H1 (cell line): ENCODE results near the gene REPS1. TPM values are rescaled to one million over a fixed set of nuclear protein-coding genes. Genes with fewer than 3 reads are reported as not detected.

Source experiments
- CTCF ChIA-PET: fragments of 300-600 bp; sonication (Branson Sonifier 250); formaldehyde crosslinking; loops from one replicate; lab custom pipeline; 2021; ENCODE audit not compliant: partially characterized antibody; lab: Charles Lee
- POLR2A ChIA-PET: fragments of 300-600 bp; sonication (Branson Sonifier 250); formaldehyde crosslinking; loops from one replicate; lab custom pipeline; 2021; ENCODE audit warnings: inconsistent platforms; ENCODE audit not compliant: partially characterized antibody; lab: Charles Lee
- DNase-seq, 2 experiments: peaks; one replicate each; pipeline versions ENCODE4 v3.0.0 to v3.0.0-alpha.2; 2010 to 2022; ENCODE audit warnings: low spot score in 2 of 2, low read depth in 1 of 2, mixed read lengths in 1 of 2
- FAIRE-seq: peaks from 2 replicates; lab custom pipeline; 2011; peaks lifted over from hg19 to GRCh38; lab: Jason Lieb, UNC
- H2AFZ ChIP-seq: 2 replicates; pipeline ENCODE4 v1.8.1; 2012; ENCODE audit warnings: low read length, inconsistent platforms
- H2AK5ac ChIP-seq: 2 replicates; pipeline ENCODE4 v1.6.1; 2013; ENCODE audit warnings: low read depth, low read length
- H2BK120ac ChIP-seq: replicated peaks from 2 replicates; pipeline ENCODE3; 2013; ENCODE audit warnings: low read depth, low read length, inconsistent platforms
- H2BK12ac ChIP-seq: 2 replicates; pipeline ENCODE4 v1.6.1; 2013; ENCODE audit warnings: low read depth, low read length
- H2BK15ac ChIP-seq: 2 replicates; pipeline ENCODE4 v1.6.1; 2013; ENCODE audit warnings: low read length
- H2BK20ac ChIP-seq: 2 replicates; pipeline ENCODE4 v1.6.1; 2013; ENCODE audit warnings: low read length
- H2BK5ac ChIP-seq: 2 replicates; pipeline ENCODE4 v1.6.1; 2013; ENCODE audit warnings: low read depth, low read length
- H3K14ac ChIP-seq: 2 replicates; pipeline ENCODE4 v1.6.1; 2013; ENCODE audit warnings: inconsistent platforms; ENCODE audit not compliant: insufficient read length
- H3K18ac ChIP-seq: 2 replicates; pipeline ENCODE4 v1.6.1; 2013; ENCODE audit warnings: low read length; ENCODE audit errors: extremely low read depth
- H3K23ac ChIP-seq: 2 replicates; pipeline ENCODE4 v1.6.1; 2013; ENCODE audit warnings: inconsistent platforms; ENCODE audit not compliant: insufficient read length
- H3K23me2 ChIP-seq: 2 replicates; pipeline ENCODE4 v1.6.1; 2013; ENCODE audit warnings: low read depth, low read length
- H3K27ac ChIP-seq: 2 replicates; pipeline ENCODE4 v1.6.1; 2011; ENCODE audit warnings: low read depth, low read length, inconsistent platforms
- H3K27me3 ChIP-seq, 4 experiments: replicated peaks in 1 of 4; 1 replicate in 1 of 4; 2 replicates in 3 of 4; pipeline versions ENCODE4 v1.6.1 to v1.8.1; 2011 to 2013; ENCODE audit warnings: low read length in 3 of 4, mild to moderate bottlenecking in 3 of 4, inconsistent platforms in 2 of 4, mixed read lengths in 2 of 4, moderate library complexity in 1 of 4; ENCODE audit not compliant: control insufficient read depth in 3 of 4, insufficient read depth in 3 of 4; ENCODE audit errors: extremely low read depth in 1 of 4
- H3K36me3 ChIP-seq, 4 experiments: 2 replicates each; pipeline versions ENCODE4 v1.6.1 to v1.8.1; 2011 to 2013; ENCODE audit warnings: mild to moderate bottlenecking in 4 of 4, low read length in 3 of 4, moderate library complexity in 2 of 4, control low read depth in 1 of 4, inconsistent platforms in 1 of 4; ENCODE audit not compliant: insufficient read depth in 4 of 4, control insufficient read depth in 2 of 4
- H3K4ac ChIP-seq: replicated peaks from 2 replicates; pipeline ENCODE3; 2013; ENCODE audit warnings: low read length, low read depth, mixed read lengths, inconsistent platforms; ENCODE audit not compliant: insufficient read length
- H3K4me1 ChIP-seq, 4 experiments: replicated peaks in 1 of 4; 1 replicate in 1 of 4; 2 replicates in 3 of 4; pipeline versions ENCODE4 v1.6.1 to v1.8.1; 2011 to 2013; ENCODE audit warnings: low read length in 3 of 4, inconsistent platforms in 2 of 4, mixed read lengths in 1 of 4; ENCODE audit not compliant: insufficient read depth in 4 of 4, control insufficient read depth in 3 of 4
- H3K4me2 ChIP-seq, 2 experiments: 2 replicates each; pipeline versions ENCODE4 v1.6.1 to v1.8.1; 2011 to 2013; ENCODE audit warnings: low read depth in 2 of 2, low read length in 2 of 2, control low read depth in 1 of 2, inconsistent platforms in 1 of 2, mild to moderate bottlenecking in 1 of 2; ENCODE audit not compliant: insufficient read depth in 1 of 2
- H3K4me3 ChIP-seq, 4 experiments: fragments of 200-600, 300-600 bp in 1 of 4; sonication (generic), shearing (Covaris generic), sonication (Bioruptor Twin) in 1 of 4; 2 replicates each; pipeline versions ENCODE4 v1.5.1 to v1.8.1; 2011 to 2016; ENCODE audit warnings: low read length in 4 of 4, low read depth in 3 of 4, control low read depth in 2 of 4, inconsistent platforms in 2 of 4, mild to moderate bottlenecking in 2 of 4, mixed read lengths in 1 of 4, moderate library complexity in 1 of 4; ENCODE audit not compliant: insufficient read depth in 2 of 4; ENCODE audit errors: extremely low read depth in 1 of 4
- H3K56ac ChIP-seq: replicated peaks from 2 replicates; pipeline ENCODE3; 2013; ENCODE audit warnings: low read depth, mild to moderate bottlenecking, mixed read lengths, low read length, inconsistent platforms; ENCODE audit not compliant: insufficient read length
- H3K79me1 ChIP-seq: 2 replicates; pipeline ENCODE4 v1.6.1; 2013; ENCODE audit warnings: low read depth, low read length, control low read depth
- H3K79me2 ChIP-seq, 2 experiments: 2 replicates each; pipeline versions ENCODE4 v1.6.1 to v1.8.1; 2012 to 2013; ENCODE audit warnings: low read length in 2 of 2, mild to moderate bottlenecking in 2 of 2, inconsistent platforms in 1 of 2; ENCODE audit not compliant: insufficient read depth in 2 of 2, control insufficient read depth in 1 of 2
- H3K9ac ChIP-seq, 4 experiments: replicated peaks in 1 of 4; 1 replicate in 1 of 4; 2 replicates in 3 of 4; pipeline versions ENCODE4 v1.6.1 to v1.8.1; 2011 to 2013; ENCODE audit warnings: low read depth in 3 of 4, low read length in 3 of 4, control low read depth in 2 of 4, mild to moderate bottlenecking in 2 of 4, moderate library complexity in 2 of 4, inconsistent platforms in 1 of 4; ENCODE audit errors: extremely low read depth in 1 of 4
- H3K9me3 ChIP-seq, 2 experiments: 2 replicates each; pipeline versions ENCODE4 v1.6.1 to v1.8.1; 2012 to 2013; ENCODE audit warnings: mild to moderate bottlenecking in 2 of 2, moderate library complexity in 2 of 2, control low read depth in 1 of 2, inconsistent platforms in 1 of 2, low read depth in 1 of 2, low read length in 1 of 2, mixed read lengths in 1 of 2; ENCODE audit not compliant: insufficient read depth in 2 of 2
- H4K20me1 ChIP-seq, 2 experiments: replicated peaks in 1 of 2; 2 replicates each; pipeline versions ENCODE3 to v1.8.1; 2011 to 2013; ENCODE audit warnings: inconsistent platforms in 2 of 2, low read length in 2 of 2, mild to moderate bottlenecking in 1 of 2; ENCODE audit not compliant: insufficient read depth in 2 of 2, control insufficient read depth in 1 of 2
- H4K5ac ChIP-seq: 2 replicates; pipeline ENCODE4 v1.6.1; 2013; ENCODE audit warnings: low read length, low read depth, mixed read lengths, inconsistent platforms; ENCODE audit not compliant: insufficient read length
- H4K8ac ChIP-seq: 2 replicates; pipeline ENCODE4 v1.8.0; 2013; ENCODE audit warnings: mild to moderate bottlenecking, moderate library complexity, low read length, inconsistent platforms; ENCODE audit not compliant: insufficient read depth; ENCODE audit errors: extremely low read depth
- H4K91ac ChIP-seq: replicated peaks from 2 replicates; pipeline ENCODE3; 2013; ENCODE audit warnings: low read length, mixed read lengths, inconsistent platforms; ENCODE audit not compliant: insufficient read length
- ASH2L ChIP-seq: fragments of 200-600, 300-600 bp; sonication (generic); IDR thresholded peaks from one replicate; pipeline ENCODE4 v1.7.1; 2017; ENCODE audit warnings: low read length
- CHD1 ChIP-seq: IDR thresholded peaks from 2 replicates; pipeline ENCODE4 v1.6.1; 2012; ENCODE audit warnings: low read depth, low read length, improper control_type of control experiment
- CHD2 ChIP-seq: IDR thresholded peaks from 2 replicates; pipeline ENCODE4 v1.6.1; 2012; ENCODE audit warnings: low read length, improper control_type of control experiment
- CTCF ChIP-seq, 3 experiments: IDR thresholded peaks; 1 replicate in 2 of 3; 2 replicates in 1 of 3; pipeline versions ENCODE4 v1.5.1 to v1.6.1; 2011; ENCODE audit warnings: low read length in 3 of 3, mild to moderate bottlenecking in 3 of 3, inconsistent platforms in 2 of 3, low read depth in 1 of 3, moderate library complexity in 1 of 3; ENCODE audit not compliant: insufficient read depth in 1 of 3; ENCODE audit errors: control extremely low read depth in 1 of 3
- EZH2 ChIP-seq: fragments of 200-600 bp; sonication (generic); IDR thresholded peaks from 2 replicates; pipeline ENCODE4 v1.7.1; 2012; ENCODE audit warnings: low read depth, mild to moderate bottlenecking, moderate library complexity, low read length, inconsistent platforms; ENCODE audit not compliant: severe bottlenecking
- FOSL1 ChIP-seq: IDR thresholded peaks from 2 replicates; pipeline ENCODE4 v1.6.1; 2011; ENCODE audit warnings: mild to moderate bottlenecking, low read depth, low read length, moderate library complexity; ENCODE audit not compliant: insufficient read depth
- KDM1A ChIP-seq: fragments of 200-600, 300-600 bp; sonication (generic); IDR thresholded peaks from 2 replicates; pipeline ENCODE4 v1.7.1; 2016; ENCODE audit warnings: mild to moderate bottlenecking, low read length, borderline replicate concordance
- RAD21 ChIP-seq, 2 experiments: IDR thresholded peaks in 1 of 2; conservative IDR thresholded peaks in 1 of 2; 2 replicates each; pipeline ENCODE4 v1.6.1; 2011; ENCODE audit warnings: low read depth in 2 of 2, low read length in 2 of 2, improper control_type of control experiment in 1 of 2, inconsistent platforms in 1 of 2, mild to moderate bottlenecking in 1 of 2, moderate library complexity in 1 of 2
- SP1 ChIP-seq: IDR thresholded peaks from 2 replicates; pipeline ENCODE4 v1.6.1; 2011; ENCODE audit warnings: low read depth, low read length
- SP4 ChIP-seq: IDR thresholded peaks from 2 replicates; pipeline ENCODE4 v1.6.1; 2012; ENCODE audit warnings: low read length, inconsistent platforms
- TAF7 ChIP-seq: optimal IDR thresholded peaks from 2 replicates; pipeline ENCODE3; 2011; ENCODE audit warnings: low read depth, mild to moderate bottlenecking, inconsistent platforms, low read length, moderate library complexity, borderline replicate concordance
- WGBS, 2 experiments: shearing (Covaris generic) in 1 of 2; methylation state at CpG; one replicate each; pipeline versions ENCODE4 v1.1.6 to v1.1.7; 2013 to 2015; ENCODE audit warnings: low lambda C conversion rate in 2 of 2, mixed read lengths in 2 of 2, inconsistent platforms in 1 of 2, low coverage in 1 of 2, missing lambda C conversion rate in 1 of 2; ENCODE audit not compliant: insufficient replicate concordance in 2 of 2, insufficient coverage in 1 of 2, insufficient read length in 1 of 2; ENCODE audit errors: extremely low coverage in 1 of 2, missing lambda C conversion rate in 1 of 2; 5-methylcytosine and 5-hydroxymethylcytosine counted together
- polyA plus RNA-seq, 7 experiments: library from polyadenylated mRNA; depleted of rRNA in 3 of 7; stranded (reverse) in 5 of 7; unstranded in 2 of 7; fragments of >200 nt in 5 of 7; fragments of 200-250 nt in 2 of 7; gene quantifications; 1 replicate in 5 of 7; 2 replicates in 1 of 7; 4 replicates in 1 of 7; pipeline versions ENCODE4 v1.2.1 to v1.2.3, GENCODE V29; 2011 to 2013; ENCODE audit warnings: missing spikeins in 2 of 7, mixed read lengths in 2 of 7
- total RNA-seq: library from RNA; stranded (reverse); fragmentation: NEBNext Ultra II Directional; extraction: Animal tissue kit (Norgen Biotek cat#: 25700); gene quantifications from 2 replicates; pipeline ENCODE4 v1.2.1, GENCODE V29; 2021

REPS1 gene
- total and polyA plus RNA-seq, 2 of the 8 experiments (the other 6 are each of a cell fraction or from before 2014, with no cell fraction given): 52.1 to 68.9 TPM

- peaks cover 0 to 4% (median 1%) of the 10 kb centered on the region in 4 experiments; a peak in 2 of 7 replicates for H3K4me1 ChIP-seq
- no peak overlapping the region for H3K14ac ChIP-seq
- H3K23me2 ChIP-seq: no peaks in the 10 kb centered on the region
- no peak overlapping the region for H3K56ac ChIP-seq
- H3K4me3 ChIP-seq: no peak overlapping the region
- H4K91ac ChIP-seq: no peak overlapping the region
- H2AK5ac ChIP-seq: no peak overlapping the region
- WGBS, 2 experiments: 89% methylated on average over 1 of the region's 1 CpG; no CpG with 5 or more reads in 1 of the 2 experiments
- no peaks in the 10 kb centered on the region for H3K9me3 ChIP-seq
- POLR2A ChIA-PET: interaction anchor here (1.1 kb wide), 1 partner anchor 8 kb away, joined by 3 read pairs; no protein-coding TSS in a partner anchor
- H2BK12ac ChIP-seq: no peak overlapping the region
- H3K4ac ChIP-seq: no peak overlapping the region
- H2BK20ac ChIP-seq: no peak overlapping the region
- H3K23ac ChIP-seq: no peak overlapping the region
- H2BK5ac ChIP-seq: no peak overlapping the region
- H2BK120ac ChIP-seq: no peak overlapping the region
- H4K20me1 ChIP-seq: peaks cover 10 to 11% of the 10 kb centered on the region in 2 experiments
- no peak overlapping the region for H3K18ac ChIP-seq
- no peak overlapping the region for H2AFZ ChIP-seq
- H4K8ac ChIP-seq: no peak overlapping the region
- DNase-seq (no peak), FAIRE-seq (no peak)
- no peak overlapping the region for H3K9ac ChIP-seq
- H4K5ac ChIP-seq: no peak overlapping the region
- H3K27me3 ChIP-seq: no peaks in the 10 kb centered on the region
- H2BK15ac ChIP-seq: no peak overlapping the region
- peaks cover 2% of the 10 kb centered on the region; the same call in 1 of the 2 replicates for H3K79me1 ChIP-seq
- CTCF ChIA-PET: interaction anchor here (0.9 kb wide), 1 partner anchor 74 kb away, joined by 3 read pairs; no protein-coding TSS in a partner anchor
- H3K79me2 ChIP-seq: peaks cover 0 to 97% of the 10 kb centered on the region in 2 experiments; a peak in 3 of 4 replicates
- no peak overlapping the region for H3K4me2 ChIP-seq
- H3K36me3 ChIP-seq: no peaks in the 10 kb centered on the region
- no peak overlapping the region for H3K27ac ChIP-seq
- TF ChIP-seq KDM1A (no peak), CTCF (IDR thresholded peaks at IDR 0.05; ENCODE audit: control extremely low read depth in 1 of 3, insufficient read depth in 1 of 3, low read depth in 1 of 3, low read length in 3 of 3) (no peak), FOSL1 (no peak), RAD21 (IDR thresholded peaks at IDR 0.05 in 1 of 2, conservative IDR thresholded peaks at IDR 0.05 in 1 of 2; ENCODE audit: low read depth in 2 of 2, low read length in 2 of 2) (no peak), SP1 (no peak), EZH2 (no peak), SP4 (no peak), CHD1 (no peak), TAF7 (no peak), CHD2 (no peak), ASH2L (no peak)
These were observed 29.5 kb downstream of the REPS1 start for GRCh38 chr6:138958595-138958994.
